KMS-11 (cell line): ENCODE measurements around the gene STX1B.

Experiments
- H2AFZ ChIP-seq: fragments of 200-600 bp; sonication (generic); 2 replicates; pipeline ENCODE4 v1.6.1; 2016; ENCODE audit warnings: antibody characterized with exemption, mixed run types, low read depth
- H3K27ac ChIP-seq: fragments of 200-600 bp; sonication (generic); 2 replicates; pipeline ENCODE4 v1.6.1; 2016; ENCODE audit warnings: mild to moderate bottlenecking, mixed run types
- H3K27me3 ChIP-seq: fragments of 200-600 bp; sonication (generic); 2 replicates; pipeline ENCODE4 v1.6.1; 2017; ENCODE audit warnings: mild to moderate bottlenecking, low read depth, mixed run types, moderate library complexity; ENCODE audit not compliant: insufficient read depth
- H3K36me3 ChIP-seq: fragments of 200-600 bp; sonication (generic); 2 replicates; pipeline ENCODE4 v1.6.1; 2017; ENCODE audit warnings: mild to moderate bottlenecking, mixed run types; ENCODE audit not compliant: insufficient read depth
- H3K4me1 ChIP-seq: fragments of 200-600 bp; sonication (generic); 2 replicates; pipeline ENCODE4 v1.6.1; 2016; ENCODE audit warnings: mild to moderate bottlenecking, low read depth, mixed run types; ENCODE audit not compliant: poor library complexity, severe bottlenecking
- H3K4me2 ChIP-seq: fragments of 200-600 bp; sonication (generic); 2 replicates; pipeline ENCODE4 v1.7.0; 2016; ENCODE audit warnings: mild to moderate bottlenecking, mixed run types
- H3K4me3 ChIP-seq: fragments of 200-600 bp; sonication (generic); IDR thresholded peaks from 2 replicates; pipeline ENCODE4 v1.6.1; 2017; ENCODE audit warnings: low read depth, low read length, mixed read lengths; ENCODE audit not compliant: insufficient read depth
- H3K79me2 ChIP-seq: fragments of 200-600 bp; sonication (generic); 2 replicates; pipeline ENCODE4 v1.6.1; 2016; ENCODE audit warnings: low read depth, mixed run types; ENCODE audit not compliant: insufficient read depth
- H3K9ac ChIP-seq: fragments of 200-600 bp; sonication (generic); 2 replicates; pipeline ENCODE4 v1.6.1; 2016; ENCODE audit warnings: mild to moderate bottlenecking, mixed run types
- H4K20me1 ChIP-seq: fragments of 200-600 bp; sonication (generic); 2 replicates; pipeline ENCODE4 v1.6.1; 2016; ENCODE audit warnings: mild to moderate bottlenecking, mixed run types; ENCODE audit not compliant: insufficient read depth
- TF ChIP-seq, protein P1 (sequence below): fragments of 200-600 bp; sonication (generic); conservative IDR thresholded peaks from 2 replicates; pipeline ENCODE4 v1.6.1; 2017; ENCODE audit warnings: low read depth, mild to moderate bottlenecking, antibody characterized with exemption, low read length, moderate library complexity, mixed read lengths

The STX1B gene

DNA sequence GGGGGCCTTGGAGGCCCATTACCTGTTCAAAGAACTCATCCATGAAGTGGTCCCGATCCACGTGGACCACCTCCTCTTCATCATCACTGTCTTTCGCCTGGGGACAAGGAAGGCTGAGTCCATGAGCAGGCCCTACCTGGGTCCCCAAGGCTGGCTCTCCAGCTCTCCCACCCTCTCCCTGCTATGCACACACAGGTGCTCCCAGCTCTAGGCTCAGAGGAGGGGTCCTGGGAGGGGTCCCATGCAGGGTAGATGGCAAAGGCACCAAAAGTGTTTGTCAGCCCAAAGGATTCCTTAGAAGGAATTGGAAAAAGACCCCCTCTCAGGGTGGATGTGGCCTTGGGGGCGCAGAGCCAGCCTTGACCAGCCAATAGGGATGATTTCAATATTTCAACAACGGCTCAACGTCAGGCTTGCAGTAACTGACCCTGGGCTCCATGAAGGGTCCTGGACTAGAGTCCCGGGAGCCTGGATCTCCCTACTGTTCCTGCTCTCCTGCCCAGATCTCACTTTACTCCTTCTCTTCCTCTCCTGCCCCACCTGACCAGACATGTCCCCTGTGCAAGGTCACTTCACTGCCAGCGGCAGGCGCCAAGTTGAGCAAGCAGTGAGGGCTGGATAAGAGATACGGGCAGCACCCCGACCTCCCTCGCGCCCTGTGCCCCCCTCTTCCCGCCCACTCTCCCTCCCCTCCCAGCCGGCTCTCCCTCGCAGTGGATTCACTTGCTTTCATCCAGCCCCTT, 8.8 kb downstream of the STX1B start:
- Histone ChIP-seq H3K27me3 (peaks cover 27% of the 10 kb centered on the region; the same call in 1 of the 2 replicates), H3K4me2 (no peak overlapping the region), H3K36me3 (no peaks in the 10 kb centered on the region), H3K4me1 (peaks cover 4% of the 10 kb centered on the region), H3K4me3 (no peak overlapping the region), H3K79me2 (no peaks in the 10 kb centered on the region), H3K9ac (no peak overlapping the region), H3K27ac (no peak overlapping the region), H4K20me1 (no peaks in the 10 kb centered on the region), H2AFZ (no peak overlapping the region)
- TF ChIP-seq, protein P1, sequence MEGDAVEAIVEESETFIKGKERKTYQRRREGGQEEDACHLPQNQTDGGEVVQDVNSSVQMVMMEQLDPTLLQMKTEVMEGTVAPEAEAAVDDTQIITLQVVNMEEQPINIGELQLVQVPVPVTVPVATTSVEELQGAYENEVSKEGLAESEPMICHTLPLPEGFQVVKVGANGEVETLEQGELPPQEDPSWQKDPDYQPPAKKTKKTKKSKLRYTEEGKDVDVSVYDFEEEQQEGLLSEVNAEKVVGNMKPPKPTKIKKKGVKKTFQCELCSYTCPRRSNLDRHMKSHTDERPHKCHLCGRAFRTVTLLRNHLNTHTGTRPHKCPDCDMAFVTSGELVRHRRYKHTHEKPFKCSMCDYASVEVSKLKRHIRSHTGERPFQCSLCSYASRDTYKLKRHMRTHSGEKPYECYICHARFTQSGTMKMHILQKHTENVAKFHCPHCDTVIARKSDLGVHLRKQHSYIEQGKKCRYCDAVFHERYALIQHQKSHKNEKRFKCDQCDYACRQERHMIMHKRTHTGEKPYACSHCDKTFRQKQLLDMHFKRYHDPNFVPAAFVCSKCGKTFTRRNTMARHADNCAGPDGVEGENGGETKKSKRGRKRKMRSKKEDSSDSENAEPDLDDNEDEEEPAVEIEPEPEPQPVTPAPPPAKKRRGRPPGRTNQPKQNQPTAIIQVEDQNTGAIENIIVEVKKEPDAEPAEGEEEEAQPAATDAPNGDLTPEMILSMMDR: no peak

DNA sequence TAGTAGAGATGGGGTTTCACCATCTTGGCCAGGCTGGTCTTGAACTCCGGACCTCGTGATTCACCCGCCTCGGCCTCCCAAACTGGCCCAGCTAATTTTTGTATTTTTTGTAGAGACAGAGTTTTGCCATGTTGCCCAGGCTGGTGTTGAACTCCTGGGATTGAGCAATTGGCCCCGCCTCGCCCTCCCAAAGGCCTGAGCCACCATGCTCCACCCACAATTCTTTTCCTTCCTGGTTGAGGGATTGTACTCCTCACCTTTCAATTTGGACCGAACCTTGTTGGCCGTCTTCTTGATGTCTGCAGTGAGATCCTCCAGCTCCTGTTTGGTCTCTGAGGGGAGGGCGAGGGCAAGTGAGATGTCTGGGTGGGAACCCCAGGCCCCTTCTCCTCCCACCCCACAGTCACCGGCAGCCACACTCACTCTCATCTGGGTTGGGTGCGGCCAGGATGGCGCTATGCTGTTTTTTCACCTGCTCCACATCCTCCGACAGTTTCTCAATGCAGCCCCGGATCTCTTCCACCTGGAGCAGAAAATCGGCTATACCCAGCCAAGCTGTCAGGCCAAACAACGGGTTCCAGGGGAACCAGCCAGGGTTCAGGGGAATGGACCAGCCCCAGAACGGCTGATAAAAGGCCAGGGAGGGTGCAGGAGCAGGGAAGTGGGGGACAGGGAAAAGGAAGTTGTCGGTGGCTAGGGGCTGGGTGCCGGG, 9.6 kb downstream of the STX1B start:
- Histone ChIP-seq H3K27me3 (peaks cover 21% of the 10 kb centered on the region; the same call in 1 of the 2 replicates), H2AFZ (no peak overlapping the region), H3K79me2 (no peaks in the 10 kb centered on the region), H3K36me3 (no peaks in the 10 kb centered on the region), H3K27ac (no peak overlapping the region), H3K4me2 (no peak overlapping the region), H3K9ac (no peak overlapping the region), H3K4me1 (peaks cover 8% of the 10 kb centered on the region), H4K20me1 (no peaks in the 10 kb centered on the region), H3K4me3 (no peak overlapping the region)
- TF ChIP-seq, protein P1: no peak

DNA sequence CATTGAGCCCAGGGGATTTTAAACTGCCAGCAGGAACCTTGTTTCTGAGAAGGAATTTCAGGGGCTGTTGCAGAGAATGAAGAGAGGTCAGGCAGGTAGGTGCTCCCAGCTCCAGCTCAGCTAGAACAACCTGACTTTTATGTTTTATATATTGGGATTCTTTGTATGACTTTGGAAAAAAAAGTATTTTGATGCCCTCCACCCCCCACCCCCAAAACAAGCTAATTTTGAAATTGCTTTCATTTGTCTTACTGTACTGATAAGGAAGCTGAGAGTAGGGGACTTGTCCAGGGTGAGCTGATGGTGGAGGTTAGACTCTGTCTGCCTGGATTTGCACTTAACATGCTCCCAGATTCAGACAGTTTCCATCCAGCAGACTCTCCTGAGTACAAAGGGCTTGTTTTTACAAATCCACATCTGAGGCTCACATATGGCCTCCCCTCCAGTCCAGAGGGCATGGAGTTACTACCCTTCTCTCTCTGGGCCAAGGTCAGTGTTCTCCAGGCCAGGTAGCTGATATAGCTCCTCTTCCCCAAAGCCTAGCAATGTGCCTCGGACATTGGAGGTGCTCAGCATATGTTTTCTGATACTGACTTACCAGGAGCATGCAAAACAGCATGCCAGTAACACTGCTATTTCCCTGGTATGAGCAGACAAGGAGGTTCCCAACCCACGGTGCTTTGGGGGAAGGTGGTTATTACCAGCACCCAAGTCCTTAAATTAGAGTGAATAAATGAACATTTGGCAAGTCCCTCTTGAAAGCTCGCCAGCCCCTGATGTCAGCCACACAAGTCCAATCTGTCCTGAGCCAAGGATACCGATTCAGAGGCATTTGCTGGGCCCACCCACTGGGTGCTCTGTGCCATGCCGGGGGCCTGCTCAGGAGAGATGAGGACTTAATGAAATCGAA, 11.3 kb downstream of the STX1B start:
- H3K4me1 ChIP-seq: peaks cover 8% of the 10 kb centered on the region
- no peaks in the 10 kb centered on the region for H4K20me1 ChIP-seq
- H3K4me2 ChIP-seq: no peak overlapping the region
- H3K36me3 ChIP-seq: no peaks in the 10 kb centered on the region
- no peak overlapping the region for H3K4me3 ChIP-seq
- H2AFZ ChIP-seq: no peak overlapping the region
- H3K27ac ChIP-seq: no peak overlapping the region
- H3K9ac ChIP-seq: no peak overlapping the region
- H3K79me2 ChIP-seq: no peaks in the 10 kb centered on the region
- TF ChIP-seq, protein P1: no peak
- H3K27me3 ChIP-seq: peaks cover 12% of the 10 kb centered on the region; the same call in 1 of the 2 replicates
